GM12878 (cell line): Measurements from ENCODE around the gene WWP2. TPM values are rescaled to one million over a fixed set of nuclear protein-coding genes. Genes with fewer than 3 reads are reported as not detected.

ENCODE experiments used
- ATAC-seq: fragments of 200-7000 bp; cut with Tn5 transposase; 3 replicates; pipeline ENCODE4 v1.9.1; 2020; ENCODE audit warnings: mild to moderate bottlenecking, moderate library complexity
- BruUV-seq: library from RNA; stranded (reverse); fragments of 400-500 nt; replicated peaks from 2 replicates; lab custom pipeline; 2021; lab: Mats Ljungman, UMichigan
- CTCF ChIA-PET: fragments of 300-600 bp; sonication (Branson Sonifier 250); formaldehyde crosslinking; extraction: SDS; loops from one replicate; lab custom pipeline; 2021; ENCODE audit warnings: inconsistent platforms; lab: Yijun Ruan, JAX
- POLR2A ChIA-PET: fragments of 350-600 bp; formaldehyde crosslinking; extraction: SDS; loops from one replicate; lab custom pipeline; 2021; ENCODE audit warnings: inconsistent platforms; lab: Charles Lee
- RAD21 ChIA-PET: fragments of 300-600 bp; sonication (Branson Sonifier 250); formaldehyde crosslinking; loops from one replicate; lab custom pipeline; 2023; ENCODE audit warnings: antibody characterized with exemption; ENCODE audit not compliant: unreplicated experiment; lab: Charles Lee
- SMC1A ChIA-PET: fragments of 300-600 bp; sonication (Branson Sonifier 250); formaldehyde crosslinking; loops from one replicate; lab custom pipeline; 2023; ENCODE audit not compliant: unreplicated experiment, uncharacterized antibody; lab: Charles Lee
- DNase-seq: peaks from one replicate; pipeline ENCODE4 v3.0.0-alpha.2; 2011; ENCODE audit warnings: low read depth, low spot score
- FAIRE-seq: peaks from 3 replicates; lab custom pipeline; 2011; peaks lifted over from hg19 to GRCh38; lab: Jason Lieb, UNC
- H2AFZ ChIP-seq: 2 replicates; pipeline ENCODE4 v1.6.0; 2011; ENCODE audit warnings: low read depth, low read length, control low read depth; ENCODE audit not compliant: control insufficient read depth
- H3K27ac ChIP-seq: 2 replicates; pipeline ENCODE4 v1.5.1; 2011; ENCODE audit warnings: control low read depth; ENCODE audit not compliant: control insufficient read depth, insufficient read depth
- H3K27me3 ChIP-seq, 2 experiments: replicated peaks in 1 of 2; 2 replicates each; pipeline versions ENCODE4 v1.6.0 to v1.6.1; 2011; ENCODE audit warnings: low read length in 1 of 2; ENCODE audit not compliant: control insufficient read depth in 2 of 2, insufficient read depth in 2 of 2
- H3K36me3 ChIP-seq, 2 experiments: 2 replicates each; pipeline ENCODE4 v1.5.1; 2011; ENCODE audit warnings: low read length in 1 of 2; ENCODE audit not compliant: control insufficient read depth in 2 of 2, insufficient read depth in 2 of 2
- H3K4me1 ChIP-seq: 2 replicates; pipeline ENCODE4 v1.6.1; 2011; ENCODE audit warnings: mild to moderate bottlenecking, low read length, moderate library complexity, mixed read lengths; ENCODE audit not compliant: control insufficient read depth, insufficient read depth
- H3K4me2 ChIP-seq: 2 replicates; pipeline ENCODE4 v1.6.0; 2011; ENCODE audit warnings: control low read depth; ENCODE audit not compliant: control insufficient read depth, insufficient read depth
- H3K4me3 ChIP-seq: fragments of 200-600 bp; sonication (generic); 2 replicates; pipeline ENCODE4 v1.5.1; 2016
- H3K79me2 ChIP-seq: 2 replicates; pipeline ENCODE4 v1.6.0; 2011; ENCODE audit warnings: low read length; ENCODE audit not compliant: control insufficient read depth, insufficient read depth
- H3K9ac ChIP-seq: 2 replicates; pipeline ENCODE4 v1.8.0; 2011; ENCODE audit warnings: low read length, control low read depth, mixed read lengths; ENCODE audit not compliant: control insufficient read depth, insufficient read depth
- H3K9me3 ChIP-seq: replicated peaks from 3 replicates; pipeline ENCODE4 v1.5.1; 2011; ENCODE audit warnings: mild to moderate bottlenecking, low read length; ENCODE audit not compliant: control insufficient read depth, insufficient read depth
- H4K20me1 ChIP-seq: 2 replicates; pipeline ENCODE4 v1.6.0; 2011; ENCODE audit not compliant: control insufficient read depth, insufficient read depth
- BACH1 ChIP-seq: fragments of 450-650 bp; IDR thresholded peaks from 2 replicates; pipeline ENCODE4 v1.6.1; 2017; ENCODE audit warnings: mild to moderate bottlenecking, borderline replicate concordance
- BHLHE40 ChIP-seq, 2 experiments: fragments of 450-650 bp in 1 of 2; IDR thresholded peaks; 2 replicates each; pipeline ENCODE4 v1.6.1; 2011 to 2017; ENCODE audit warnings: low read depth in 2 of 2, borderline replicate concordance in 1 of 2, improper control_type of control experiment in 1 of 2, low read length in 1 of 2, mild to moderate bottlenecking in 1 of 2
- CEBPB ChIP-seq, 2 experiments: fragments of 150-350 bp in 1 of 2; IDR thresholded peaks; 2 replicates each; pipeline ENCODE4 v1.6.1; 2012 to 2014; ENCODE audit warnings: low read depth in 2 of 2, low read length in 2 of 2, borderline replicate concordance in 1 of 2, inconsistent platforms in 1 of 2
- SP1 ChIP-seq: IDR thresholded peaks from one replicate; pipeline ENCODE4 v1.6.1; 2011; ENCODE audit warnings: low read depth, low read length
- ZNF217 ChIP-seq: fragments of 450-650 bp; IDR thresholded peaks from 2 replicates; pipeline ENCODE4 v1.6.1; 2017; ENCODE audit warnings: antibody characterized with exemption, mild to moderate bottlenecking
- WGBS: methylation state at CpG from one replicate; pipeline ENCODE4 v1.1.6; 2016; ENCODE audit warnings: low lambda C conversion rate; ENCODE audit not compliant: insufficient replicate concordance, insufficient coverage; ENCODE audit errors: missing lambda C conversion rate; 5-methylcytosine and 5-hydroxymethylcytosine counted together
- in situ Hi-C: fragments of 300-500 bp; cut with MboI; formaldehyde crosslinking; loops from 9 replicates; pipeline ENCODE4 v1.14.3; 2018; ENCODE audit warnings: mixed read lengths
- intact Hi-C: fragments of 100-400 bp; cut with micrococcal nuclease; formaldehyde crosslinking; loops from one replicate; pipeline ENCODE4 v1.14.2; 2022; ENCODE audit not compliant: unreplicated experiment
- polyA plus RNA-seq, 11 experiments: library from polyadenylated mRNA; depleted of rRNA in 4 of 11; unstranded in 6 of 11; stranded (reverse) in 5 of 11; fragments of >200 nt; fragmentation: Nextera tagmentation in 4 of 11; fragmentation: Illumina TruSeq in 1 of 11; extraction: Ambion mirVana in 4 of 11; extraction: Trizol in 1 of 11; gene quantifications; 1 replicate in 1 of 11; 2 replicates in 10 of 11; pipeline versions ENCODE4 v1.2.1 to v1.2.3, GENCODE V29; 2011 to 2016; ENCODE audit warnings: inconsistent platforms in 2 of 11, missing spikeins in 2 of 11, low read depth in 1 of 11
- total RNA-seq, 4 experiments: library from RNA; depleted of rRNA in 3 of 4; stranded (reverse); fragments of >200 nt in 3 of 4; fragmentation: Illumina TruSeq in 1 of 4; extraction: Trizol in 1 of 4; gene quantifications; 2 replicates each; pipeline versions ENCODE4 v1.2.1 to v1.2.3, GENCODE V29; 2013 to 2021
- TF ChIP-seq, protein P1 (sequence below): fragments of 450-650 bp; formaldehyde crosslinking; IDR thresholded peaks from 2 replicates; pipeline ENCODE4 v1.4.0; 2022; ENCODE audit warnings: mild to moderate bottlenecking, moderate library complexity
- TF ChIP-seq, protein P2 (sequence below): IDR thresholded peaks from 2 replicates; pipeline ENCODE4 v1.6.1; 2012; ENCODE audit warnings: low read depth, low read length, improper control_type of control experiment
- TF ChIP-seq, protein P3 (sequence below): IDR thresholded peaks from 2 replicates; pipeline ENCODE4 v1.6.1; 2011; ENCODE audit warnings: low read depth, low read length, improper control_type of control experiment, borderline replicate concordance
- TF ChIP-seq, protein P4 (sequence below): fragments of 450-650 bp; IDR thresholded peaks from 2 replicates; pipeline ENCODE4 v1.6.1; 2017; ENCODE audit warnings: mild to moderate bottlenecking, moderate library complexity

WWP2 gene
- total and polyA plus RNA-seq, 10 of the 15 experiments (the other 5 are each of a cell fraction or from before 2014, with no cell fraction given): 2.8 to 47.0 (median 23.8) TPM

DNA sequence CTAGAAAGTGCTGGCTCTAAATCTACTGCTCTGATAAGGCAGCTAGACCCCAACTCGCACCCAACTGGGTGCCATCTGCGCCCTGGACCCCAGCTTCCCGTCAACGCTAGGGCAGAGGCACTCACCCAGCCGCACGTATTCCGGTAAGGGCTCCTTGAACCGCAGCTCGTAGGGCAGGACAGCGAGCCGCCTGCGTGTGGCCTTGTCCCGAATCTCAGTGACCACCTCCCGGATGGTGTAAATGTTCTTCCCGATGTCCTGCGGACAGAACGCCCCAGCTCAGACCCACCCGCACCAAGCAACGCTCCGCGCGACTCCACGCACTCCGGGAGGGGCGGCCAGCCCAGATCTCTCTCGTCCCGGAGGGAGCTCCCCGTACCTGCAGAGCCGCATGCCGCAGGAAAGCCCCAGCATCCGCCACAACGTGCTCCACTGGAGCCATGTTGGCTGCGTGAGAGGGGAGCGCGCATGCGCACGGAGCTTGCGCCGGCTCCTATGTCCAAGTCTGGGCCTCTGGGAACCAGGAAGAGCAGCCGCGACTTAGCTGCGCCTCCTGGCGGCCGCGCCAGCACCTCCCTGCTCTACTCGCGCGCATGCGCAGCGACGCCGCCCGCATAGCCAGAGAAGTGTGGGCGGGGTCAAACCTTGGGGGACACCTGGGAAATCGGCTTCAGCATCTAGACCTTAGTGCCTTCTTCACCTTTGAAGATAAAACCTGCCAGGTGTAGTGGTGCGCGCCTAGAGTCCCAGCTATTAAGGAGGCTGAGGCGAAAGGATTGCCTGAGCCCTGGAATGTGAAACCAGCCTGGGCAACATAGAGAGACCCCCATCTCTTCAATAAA, 7.4 kb upstream of the WWP2 start, which contains the start of gene NOB1:
Gene NOB1, minus strand, starts transcription at position 458 of the 842 bp plus-strand sequence. Its CDS starts 16 bp downstream, at position 442.
- ATAC-seq: peak; percentile 97
- peak; percentile 92 for DNase-seq
- in situ Hi-C loops: loop anchor here (5.0 kb wide), 1 partner anchor 357 kb away; no protein-coding TSS in a partner anchor
- H3K27ac ChIP-seq: peak within 1 kb of the TSS; percentile 97
- ChIA-PET RAD21 (interaction anchor here (0.8 to 3.0 kb wide), 21 partner anchors 9 to 370 kb away, joined by 3 to 51 read pairs (median 4); partner anchors contain the start of genes NQO1 and WWP2), SMC1A (interaction anchor here (0.6 to 3.6 kb wide), 25 partner anchors 9 to 478 kb away, joined by 3 to 47 read pairs (median 4); partner anchors contain the start of genes NQO1, PDF and WWP2), CTCF (interaction anchor here (0.7 to 7.8 kb wide), 37 partner anchors 9 to 604 kb away, joined by 3 to 108 read pairs (median 4); partner anchors contain the start of gene NQO1), POLR2A (interaction anchor here (0.5 to 2.4 kb wide), 15 partner anchors 8 to 358 kb away, joined by 3 to 25 read pairs (median 5); partner anchors contain the start of genes NQO1 and WWP2)
- H3K79me2 ChIP-seq: peaks cover 41% of the 10 kb centered on the region
- peak within 1 kb of the TSS; percentile 94 for H2AFZ ChIP-seq
- peaks cover 5% of the 10 kb centered on the region for H3K4me1 ChIP-seq
- TSS peak; percentile 75 for BruUV-seq
- H3K36me3 ChIP-seq: peaks cover 0 to 10% of the 10 kb centered on the region in 2 experiments; a peak in 2 of 4 replicates
- H4K20me1 ChIP-seq: no peaks in the 10 kb centered on the region
- FAIRE-seq: peak; percentile 81
- peak within 1 kb of the TSS; percentile 100 for H3K9ac ChIP-seq
- no peaks in the 10 kb centered on the region for H3K27me3 ChIP-seq
- H3K9me3 ChIP-seq: no peaks in the 10 kb centered on the region
- peak within 1 kb of the TSS; percentile 93 for H3K4me3 ChIP-seq
- H3K4me2 ChIP-seq: peak within 1 kb of the TSS; percentile 82
- under 1% methylated on average over 50 of the region's 58 CpGs for WGBS
- intact Hi-C loops: loop anchor here (1.0 to 10.0 kb wide), 4 partner anchors 28 to 420 kb away; partner anchors contain the start of genes COG8, NIP7, NQO1 and PDF
- TF ChIP-seq, protein P1, sequence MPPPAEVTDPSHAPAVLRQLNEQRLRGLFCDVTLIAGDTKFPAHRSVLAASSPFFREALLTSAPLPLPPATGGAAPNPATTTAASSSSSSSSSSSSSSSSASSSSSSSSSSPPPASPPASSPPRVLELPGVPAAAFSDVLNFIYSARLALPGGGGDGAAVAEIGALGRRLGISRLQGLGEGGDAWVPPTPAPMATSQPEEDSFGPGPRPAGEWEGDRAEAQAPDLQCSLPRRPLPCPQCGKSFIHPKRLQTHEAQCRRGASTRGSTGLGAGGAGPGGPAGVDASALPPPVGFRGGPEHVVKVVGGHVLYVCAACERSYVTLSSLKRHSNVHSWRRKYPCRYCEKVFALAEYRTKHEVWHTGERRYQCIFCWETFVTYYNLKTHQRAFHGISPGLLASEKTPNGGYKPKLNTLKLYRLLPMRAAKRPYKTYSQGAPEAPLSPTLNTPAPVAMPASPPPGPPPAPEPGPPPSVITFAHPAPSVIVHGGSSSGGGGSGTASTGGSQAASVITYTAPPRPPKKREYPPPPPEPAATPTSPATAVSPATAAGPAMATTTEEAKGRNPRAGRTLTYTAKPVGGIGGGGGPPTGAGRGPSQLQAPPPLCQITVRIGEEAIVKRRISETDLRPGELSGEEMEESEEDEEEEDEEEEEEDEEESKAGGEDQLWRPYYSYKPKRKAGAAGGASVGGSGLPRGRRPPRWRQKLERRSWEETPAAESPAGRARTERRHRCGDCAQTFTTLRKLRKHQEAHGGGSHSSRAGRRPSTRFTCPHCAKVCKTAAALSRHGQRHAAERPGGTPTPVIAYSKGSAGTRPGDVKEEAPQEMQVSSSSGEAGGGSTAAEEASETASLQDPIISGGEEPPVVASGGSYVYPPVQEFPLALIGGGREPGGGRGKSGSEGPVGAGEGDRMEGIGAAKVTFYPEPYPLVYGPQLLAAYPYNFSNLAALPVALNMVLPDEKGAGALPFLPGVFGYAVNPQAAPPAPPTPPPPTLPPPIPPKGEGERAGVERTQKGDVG (CRISPR knock-in tag): no peak
- TF ChIP-seq SP1: peak; percentile 45
- no peak for TF ChIP-seq ZNF217
- 0 out of 2 replicates have a peak, but pooled peaks have one; percentile 57 for TF ChIP-seq BACH1
- TF ChIP-seq CEBPB (IDR thresholded peaks at IDR 0.05; ENCODE audit: borderline replicate concordance in 1 of 2, low read depth in 2 of 2, low read length in 2 of 2): no peak
- TF ChIP-seq, protein P2, sequence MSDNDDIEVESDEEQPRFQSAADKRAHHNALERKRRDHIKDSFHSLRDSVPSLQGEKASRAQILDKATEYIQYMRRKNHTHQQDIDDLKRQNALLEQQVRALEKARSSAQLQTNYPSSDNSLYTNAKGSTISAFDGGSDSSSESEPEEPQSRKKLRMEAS: peak; percentile 98
- TF ChIP-seq, protein P3, sequence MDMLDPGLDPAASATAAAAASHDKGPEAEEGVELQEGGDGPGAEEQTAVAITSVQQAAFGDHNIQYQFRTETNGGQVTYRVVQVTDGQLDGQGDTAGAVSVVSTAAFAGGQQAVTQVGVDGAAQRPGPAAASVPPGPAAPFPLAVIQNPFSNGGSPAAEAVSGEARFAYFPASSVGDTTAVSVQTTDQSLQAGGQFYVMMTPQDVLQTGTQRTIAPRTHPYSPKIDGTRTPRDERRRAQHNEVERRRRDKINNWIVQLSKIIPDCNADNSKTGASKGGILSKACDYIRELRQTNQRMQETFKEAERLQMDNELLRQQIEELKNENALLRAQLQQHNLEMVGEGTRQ: no peak
- peak; percentile 69 to 76; a peak in 3 of 4 replicates for TF ChIP-seq BHLHE40 (IDR thresholded peaks at IDR 0.05; ENCODE audit: borderline replicate concordance in 1 of 2, low read depth in 2 of 2, low read length in 1 of 2)
- TF ChIP-seq, protein P4, sequence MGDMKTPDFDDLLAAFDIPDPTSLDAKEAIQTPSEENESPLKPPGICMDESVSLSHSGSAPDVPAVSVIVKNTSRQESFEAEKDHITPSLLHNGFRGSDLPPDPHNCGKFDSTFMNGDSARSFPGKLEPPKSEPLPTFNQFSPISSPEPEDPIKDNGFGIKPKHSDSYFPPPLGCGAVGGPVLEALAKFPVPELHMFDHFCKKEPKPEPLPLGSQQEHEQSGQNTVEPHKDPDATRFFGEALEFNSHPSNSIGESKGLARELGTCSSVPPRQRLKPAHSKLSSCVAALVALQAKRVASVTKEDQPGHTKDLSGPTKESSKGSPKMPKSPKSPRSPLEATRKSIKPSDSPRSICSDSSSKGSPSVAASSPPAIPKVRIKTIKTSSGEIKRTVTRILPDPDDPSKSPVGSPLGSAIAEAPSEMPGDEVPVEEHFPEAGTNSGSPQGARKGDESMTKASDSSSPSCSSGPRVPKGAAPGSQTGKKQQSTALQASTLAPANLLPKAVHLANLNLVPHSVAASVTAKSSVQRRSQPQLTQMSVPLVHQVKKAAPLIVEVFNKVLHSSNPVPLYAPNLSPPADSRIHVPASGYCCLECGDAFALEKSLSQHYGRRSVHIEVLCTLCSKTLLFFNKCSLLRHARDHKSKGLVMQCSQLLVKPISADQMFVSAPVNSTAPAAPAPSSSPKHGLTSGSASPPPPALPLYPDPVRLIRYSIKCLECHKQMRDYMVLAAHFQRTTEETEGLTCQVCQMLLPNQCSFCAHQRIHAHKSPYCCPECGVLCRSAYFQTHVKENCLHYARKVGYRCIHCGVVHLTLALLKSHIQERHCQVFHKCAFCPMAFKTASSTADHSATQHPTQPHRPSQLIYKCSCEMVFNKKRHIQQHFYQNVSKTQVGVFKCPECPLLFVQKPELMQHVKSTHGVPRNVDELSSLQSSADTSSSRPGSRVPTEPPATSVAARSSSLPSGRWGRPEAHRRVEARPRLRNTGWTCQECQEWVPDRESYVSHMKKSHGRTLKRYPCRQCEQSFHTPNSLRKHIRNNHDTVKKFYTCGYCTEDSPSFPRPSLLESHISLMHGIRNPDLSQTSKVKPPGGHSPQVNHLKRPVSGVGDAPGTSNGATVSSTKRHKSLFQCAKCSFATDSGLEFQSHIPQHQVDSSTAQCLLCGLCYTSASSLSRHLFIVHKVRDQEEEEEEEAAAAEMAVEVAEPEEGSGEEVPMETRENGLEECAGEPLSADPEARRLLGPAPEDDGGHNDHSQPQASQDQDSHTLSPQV: peak; percentile 94
